GM23338 (cell line): ENCODE results near the gene NHERF1. TPM values are rescaled to one million over a fixed set of nuclear protein-coding genes. Genes with fewer than 3 reads are reported as not detected.

Source experiments
- ATAC-seq: fragments of 200-7000 bp; cut with Tn5 transposase; 3 replicates; pipeline ENCODE4 v1.9.1; 2020
- DNase-seq: peaks from one replicate; pipeline ENCODE4 v3.0.0-alpha.2; 2015; ENCODE audit warnings: low spot score
- H2AFZ ChIP-seq: fragments of 200-600 bp; sonication (generic); 2 replicates; pipeline ENCODE4 v1.8.0; 2016; ENCODE audit warnings: antibody characterized with exemption, mild to moderate bottlenecking, moderate library complexity
- H3F3A ChIP-seq: fragments of 200-600 bp; sonication (generic); replicated peaks from 2 replicates; pipeline ENCODE4 v1.8.0; 2017; ENCODE audit warnings: antibody characterized with exemption, mixed run types, low read depth
- H3K27ac ChIP-seq: fragments of 200-600 bp; sonication (generic); 2 replicates; pipeline ENCODE4 v1.6.1; 2016; ENCODE audit warnings: low read depth
- H3K27me3 ChIP-seq: fragments of 200-600 bp; sonication (generic); 2 replicates; pipeline ENCODE4 v1.8.0; 2016; ENCODE audit warnings: mild to moderate bottlenecking, mixed run types, moderate library complexity; ENCODE audit not compliant: insufficient read depth
- H3K36me3 ChIP-seq: fragments of 200-600 bp; sonication (generic); 2 replicates; pipeline ENCODE4 v1.8.0; 2016; ENCODE audit warnings: mild to moderate bottlenecking; ENCODE audit not compliant: insufficient read depth
- H3K4me1 ChIP-seq: fragments of 200-600 bp; sonication (generic); 2 replicates; pipeline ENCODE4 v1.8.0; 2016; ENCODE audit warnings: mild to moderate bottlenecking, moderate library complexity; ENCODE audit not compliant: insufficient read depth
- H3K4me2 ChIP-seq: fragments of 200-600 bp; sonication (generic); 2 replicates; pipeline ENCODE4 v1.7.1; 2017; ENCODE audit warnings: mixed run types
- H3K4me3 ChIP-seq: fragments of 200-600 bp; sonication (generic); 2 replicates; pipeline ENCODE4 v1.6.1; 2016; ENCODE audit warnings: mixed run types
- H3K79me2 ChIP-seq: fragments of 200-600 bp; sonication (generic); replicated peaks from 2 replicates; pipeline ENCODE4 v1.8.0; 2017; ENCODE audit warnings: mild to moderate bottlenecking; ENCODE audit not compliant: insufficient read depth
- H3K9me2 ChIP-seq: fragments of 200-600 bp; sonication (generic); 2 replicates; pipeline ENCODE4 v1.8.0; 2017; ENCODE audit not compliant: insufficient read depth
- H4K20me1 ChIP-seq: fragments of 200-600 bp; sonication (generic); replicated peaks from 2 replicates; pipeline ENCODE4 v1.8.0; 2017; ENCODE audit warnings: mild to moderate bottlenecking; ENCODE audit not compliant: insufficient read depth
- H3K27ac Mint-ChIP-seq: 2 replicates; pipeline ENCODE4 v1.8.0; 2020; ENCODE audit warnings: inconsistent platforms, mild to moderate bottlenecking, moderate library complexity, mixed read lengths
- H3K27me3 Mint-ChIP-seq: 3 replicates; pipeline ENCODE4 v1.8.0; 2022; ENCODE audit warnings: low read depth, mild to moderate bottlenecking, moderate library complexity, mixed read lengths, inconsistent platforms; ENCODE audit not compliant: insufficient read depth, poor library complexity
- H3K36me3 Mint-ChIP-seq: 3 replicates; pipeline ENCODE4 v1.8.0; 2021; ENCODE audit warnings: low read depth, mild to moderate bottlenecking, inconsistent platforms, moderate library complexity, mixed read lengths
- H3K4me1 Mint-ChIP-seq: 3 replicates; pipeline ENCODE4 v1.8.0; 2020; ENCODE audit warnings: mild to moderate bottlenecking, inconsistent platforms, mixed read lengths
- H3K4me3 Mint-ChIP-seq: 3 replicates; pipeline ENCODE4 v1.8.0; 2021; ENCODE audit warnings: moderate library complexity, mild to moderate bottlenecking, inconsistent platforms, mixed read lengths
- H3K9me3 Mint-ChIP-seq: 3 replicates; pipeline ENCODE4 v1.8.0; 2020; ENCODE audit warnings: moderate library complexity, mild to moderate bottlenecking, inconsistent platforms, mixed read lengths
- CREB1 ChIP-seq: fragments of 250-450 bp; sonication (Bioruptor Pico); IDR thresholded peaks from 2 replicates; pipeline ENCODE4 v1.5.0; 2020; ENCODE audit warnings: low read depth, mild to moderate bottlenecking, moderate library complexity
- EZH2 ChIP-seq: fragments of 200-600 bp; sonication (generic); IDR thresholded peaks from one replicate; pipeline ENCODE4 v1.8.0; 2017; ENCODE audit warnings: antibody characterized with exemption, mild to moderate bottlenecking, low read depth; ENCODE audit not compliant: unreplicated experiment
- EZH2phosphoT487 ChIP-seq: fragments of 200-600 bp; sonication (generic); IDR thresholded peaks from one replicate; pipeline ENCODE4 v1.8.1; 2018; ENCODE audit warnings: antibody characterized with exemption; ENCODE audit not compliant: unreplicated experiment
- JUNB ChIP-seq: IDR thresholded peaks from one replicate; pipeline ENCODE4 v1.6.1; 2016; ENCODE audit warnings: antibody characterized with exemption; ENCODE audit not compliant: unreplicated experiment
- NANOG ChIP-seq: IDR thresholded peaks from 2 replicates; pipeline ENCODE4 v1.6.1; 2016; ENCODE audit warnings: antibody characterized with exemption, borderline replicate concordance
- POLR2AphosphoS5 ChIP-seq: IDR thresholded peaks from 2 replicates; pipeline ENCODE4 v1.6.1; 2016; ENCODE audit warnings: antibody characterized with exemption, low read depth
- STAT1 ChIP-seq: IDR thresholded peaks from one replicate; pipeline ENCODE4 v1.6.1; 2016; ENCODE audit warnings: antibody characterized with exemption; ENCODE audit not compliant: unreplicated experiment
- ZNF114 ChIP-seq: fragments of 250-450 bp; sonication (Bioruptor Pico); IDR thresholded peaks from 2 replicates; pipeline ENCODE4 v1.5.0; 2020; ENCODE audit warnings: mild to moderate bottlenecking, moderate library complexity
- ZNF331 ChIP-seq: fragments of 250-450 bp; sonication (Bioruptor Pico); IDR thresholded peaks from 2 replicates; pipeline ENCODE4 v1.5.0; 2020; ENCODE audit warnings: low read depth, mild to moderate bottlenecking, moderate library complexity
- polyA plus RNA-seq: library from polyadenylated mRNA; unstranded; fragments of >200 nt; fragmentation: Nextera tagmentation; extraction: Ambion mirVana; gene quantifications from 2 replicates; pipeline ENCODE4 v1.2.1, GENCODE V29; 2016
- total RNA-seq: library from RNA; depleted of rRNA; stranded (reverse); fragments of >200 nt; shearing (Covaris generic); gene quantifications from 2 replicates; pipeline ENCODE4 v1.2.3, GENCODE V29; 2014
- TF ChIP-seq, protein P1 (sequence below): fragments of 250-450 bp; sonication (Bioruptor Pico); IDR thresholded peaks from 2 replicates; pipeline ENCODE4 v1.5.0; 2020; ENCODE audit warnings: mild to moderate bottlenecking, moderate library complexity
- TF ChIP-seq, protein P2 (sequence below): IDR thresholded peaks from one replicate; pipeline ENCODE4 v1.6.1; 2018; ENCODE audit warnings: antibody characterized with exemption; ENCODE audit not compliant: unreplicated experiment
- TF ChIP-seq, protein P3 (sequence below): IDR thresholded peaks from 2 replicates; pipeline ENCODE4 v1.6.1; 2016; ENCODE audit warnings: antibody characterized with exemption
- TF ChIP-seq, protein P4 (sequence below), 2 experiments: fragments of 200-600 bp in 1 of 2; sonication (generic) in 1 of 2; conservative IDR thresholded peaks; 2 replicates each; pipeline versions ENCODE4 v1.5.1 to v1.6.1; 2016 to 2017; ENCODE audit warnings: antibody characterized with exemption in 2 of 2, low read depth in 2 of 2, mild to moderate bottlenecking in 2 of 2, moderate library complexity in 1 of 2

NHERF1 gene
- total and polyA plus RNA-seq, 2 experiments from 2014 or later: 48.8 to 100 TPM

DNA sequence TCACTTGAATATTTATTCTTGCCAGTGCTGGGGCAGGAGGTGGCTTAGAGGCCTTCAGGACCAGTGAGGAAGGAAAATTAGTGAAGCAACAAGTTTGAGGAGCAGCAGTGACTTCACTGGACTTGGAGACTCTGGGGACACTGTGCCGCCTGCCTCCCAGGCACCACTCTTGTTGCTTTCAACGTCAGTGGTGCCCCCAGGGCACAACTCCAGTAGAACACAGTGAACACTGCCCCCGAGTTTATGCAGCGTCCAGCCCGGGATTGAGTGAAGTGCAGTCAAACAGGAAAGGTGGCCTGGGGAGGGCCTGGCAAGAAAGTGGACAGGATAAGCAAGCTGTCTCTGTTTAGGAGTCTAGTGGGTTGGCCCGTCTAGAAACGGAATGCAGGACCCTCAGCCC is 52.1 kb downstream of the NHERF1 start:
- Mint-ChIP-seq H3K4me1 (no peaks in the 10 kb centered on the region), H3K27ac (no peak overlapping the region)

More for the DNA sequence above, 52.1 kb downstream of the NHERF1 start:
- Histone ChIP-seq H3K27me3 (no peaks in the 10 kb centered on the region), H3K79me2 (no peaks in the 10 kb centered on the region), H2AFZ (no peak overlapping the region), H3K4me3 (no peak overlapping the region), H3K9me2 (no peaks in the 10 kb centered on the region), H3K4me1 (no peaks in the 10 kb centered on the region), H3K4me2 (no peak overlapping the region), H3K27ac (no peak overlapping the region), H4K20me1 (peaks cover 12% of the 10 kb centered on the region), H3K36me3 (peaks cover 3% of the 10 kb centered on the region; the same call in 1 of the 2 replicates), H3F3A (no peaks in the 10 kb centered on the region)
- Mint-ChIP-seq H3K36me3 (peaks cover 32% of the 10 kb centered on the region), H3K27me3 (peaks cover 6% of the 10 kb centered on the region), H3K9me3 (no peaks in the 10 kb centered on the region), H3K4me3 (no peak overlapping the region)
- no peak for DNase-seq
- TF ChIP-seq, protein P1, sequence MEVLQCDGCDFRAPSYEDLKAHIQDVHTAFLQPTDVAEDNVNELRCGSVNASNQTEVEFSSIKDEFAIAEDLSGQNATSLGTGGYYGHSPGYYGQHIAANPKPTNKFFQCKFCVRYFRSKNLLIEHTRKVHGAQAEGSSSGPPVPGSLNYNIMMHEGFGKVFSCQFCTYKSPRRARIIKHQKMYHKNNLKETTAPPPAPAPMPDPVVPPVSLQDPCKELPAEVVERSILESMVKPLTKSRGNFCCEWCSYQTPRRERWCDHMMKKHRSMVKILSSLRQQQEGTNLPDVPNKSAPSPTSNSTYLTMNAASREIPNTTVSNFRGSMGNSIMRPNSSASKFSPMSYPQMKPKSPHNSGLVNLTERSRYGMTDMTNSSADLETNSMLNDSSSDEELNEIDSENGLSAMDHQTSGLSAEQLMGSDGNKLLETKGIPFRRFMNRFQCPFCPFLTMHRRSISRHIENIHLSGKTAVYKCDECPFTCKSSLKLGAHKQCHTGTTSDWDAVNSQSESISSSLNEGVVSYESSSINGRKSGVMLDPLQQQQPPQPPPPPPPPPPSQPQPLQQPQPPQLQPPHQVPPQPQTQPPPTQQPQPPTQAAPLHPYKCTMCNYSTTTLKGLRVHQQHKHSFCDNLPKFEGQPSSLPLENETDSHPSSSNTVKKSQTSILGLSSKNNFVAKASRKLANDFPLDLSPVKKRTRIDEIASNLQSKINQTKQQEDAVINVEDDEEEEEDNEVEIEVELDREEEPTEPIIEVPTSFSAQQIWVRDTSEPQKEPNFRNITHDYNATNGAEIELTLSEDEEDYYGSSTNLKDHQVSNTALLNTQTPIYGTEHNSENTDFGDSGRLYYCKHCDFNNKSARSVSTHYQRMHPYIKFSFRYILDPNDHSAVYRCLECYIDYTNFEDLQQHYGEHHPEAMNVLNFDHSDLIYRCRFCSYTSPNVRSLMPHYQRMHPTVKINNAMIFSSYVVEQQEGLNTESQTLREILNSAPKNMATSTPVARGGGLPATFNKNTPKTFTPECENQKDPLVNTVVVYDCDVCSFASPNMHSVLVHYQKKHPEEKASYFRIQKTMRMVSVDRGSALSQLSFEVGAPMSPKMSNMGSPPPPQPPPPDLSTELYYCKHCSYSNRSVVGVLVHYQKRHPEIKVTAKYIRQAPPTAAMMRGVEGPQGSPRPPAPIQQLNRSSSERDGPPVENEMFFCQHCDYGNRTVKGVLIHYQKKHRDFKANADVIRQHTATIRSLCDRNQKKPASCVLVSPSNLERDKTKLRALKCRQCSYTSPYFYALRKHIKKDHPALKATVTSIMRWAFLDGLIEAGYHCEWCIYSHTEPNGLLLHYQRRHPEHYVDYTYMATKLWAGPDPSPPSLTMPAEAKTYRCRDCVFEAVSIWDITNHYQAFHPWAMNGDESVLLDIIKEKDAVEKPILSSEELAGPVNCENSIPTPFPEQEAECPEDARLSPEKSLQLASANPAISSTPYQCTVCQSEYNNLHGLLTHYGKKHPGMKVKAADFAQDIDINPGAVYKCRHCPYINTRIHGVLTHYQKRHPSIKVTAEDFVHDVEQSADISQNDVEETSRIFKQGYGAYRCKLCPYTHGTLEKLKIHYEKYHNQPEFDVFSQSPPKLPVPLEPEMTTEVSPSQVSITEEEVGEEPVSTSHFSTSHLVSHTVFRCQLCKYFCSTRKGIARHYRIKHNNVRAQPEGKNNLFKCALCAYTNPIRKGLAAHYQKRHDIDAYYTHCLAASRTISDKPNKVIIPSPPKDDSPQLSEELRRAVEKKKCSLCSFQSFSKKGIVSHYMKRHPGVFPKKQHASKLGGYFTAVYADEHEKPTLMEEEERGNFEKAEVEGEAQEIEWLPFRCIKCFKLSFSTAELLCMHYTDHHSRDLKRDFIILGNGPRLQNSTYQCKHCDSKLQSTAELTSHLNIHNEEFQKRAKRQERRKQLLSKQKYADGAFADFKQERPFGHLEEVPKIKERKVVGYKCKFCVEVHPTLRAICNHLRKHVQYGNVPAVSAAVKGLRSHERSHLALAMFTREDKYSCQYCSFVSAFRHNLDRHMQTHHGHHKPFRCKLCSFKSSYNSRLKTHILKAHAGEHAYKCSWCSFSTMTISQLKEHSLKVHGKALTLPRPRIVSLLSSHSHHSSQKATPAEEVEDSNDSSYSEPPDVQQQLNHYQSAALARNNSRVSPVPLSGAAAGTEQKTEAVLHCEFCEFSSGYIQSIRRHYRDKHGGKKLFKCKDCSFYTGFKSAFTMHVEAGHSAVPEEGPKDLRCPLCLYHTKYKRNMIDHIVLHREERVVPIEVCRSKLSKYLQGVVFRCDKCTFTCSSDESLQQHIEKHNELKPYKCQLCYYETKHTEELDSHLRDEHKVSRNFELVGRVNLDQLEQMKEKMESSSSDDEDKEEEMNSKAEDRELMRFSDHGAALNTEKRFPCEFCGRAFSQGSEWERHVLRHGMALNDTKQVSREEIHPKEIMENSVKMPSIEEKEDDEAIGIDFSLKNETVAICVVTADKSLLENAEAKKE (CRISPR knock-in tag): no peak
- no peak for TF ChIP-seq JUNB
- no peak for TF ChIP-seq STAT1
- TF ChIP-seq NANOG: no peak
- TF ChIP-seq, protein P2, sequence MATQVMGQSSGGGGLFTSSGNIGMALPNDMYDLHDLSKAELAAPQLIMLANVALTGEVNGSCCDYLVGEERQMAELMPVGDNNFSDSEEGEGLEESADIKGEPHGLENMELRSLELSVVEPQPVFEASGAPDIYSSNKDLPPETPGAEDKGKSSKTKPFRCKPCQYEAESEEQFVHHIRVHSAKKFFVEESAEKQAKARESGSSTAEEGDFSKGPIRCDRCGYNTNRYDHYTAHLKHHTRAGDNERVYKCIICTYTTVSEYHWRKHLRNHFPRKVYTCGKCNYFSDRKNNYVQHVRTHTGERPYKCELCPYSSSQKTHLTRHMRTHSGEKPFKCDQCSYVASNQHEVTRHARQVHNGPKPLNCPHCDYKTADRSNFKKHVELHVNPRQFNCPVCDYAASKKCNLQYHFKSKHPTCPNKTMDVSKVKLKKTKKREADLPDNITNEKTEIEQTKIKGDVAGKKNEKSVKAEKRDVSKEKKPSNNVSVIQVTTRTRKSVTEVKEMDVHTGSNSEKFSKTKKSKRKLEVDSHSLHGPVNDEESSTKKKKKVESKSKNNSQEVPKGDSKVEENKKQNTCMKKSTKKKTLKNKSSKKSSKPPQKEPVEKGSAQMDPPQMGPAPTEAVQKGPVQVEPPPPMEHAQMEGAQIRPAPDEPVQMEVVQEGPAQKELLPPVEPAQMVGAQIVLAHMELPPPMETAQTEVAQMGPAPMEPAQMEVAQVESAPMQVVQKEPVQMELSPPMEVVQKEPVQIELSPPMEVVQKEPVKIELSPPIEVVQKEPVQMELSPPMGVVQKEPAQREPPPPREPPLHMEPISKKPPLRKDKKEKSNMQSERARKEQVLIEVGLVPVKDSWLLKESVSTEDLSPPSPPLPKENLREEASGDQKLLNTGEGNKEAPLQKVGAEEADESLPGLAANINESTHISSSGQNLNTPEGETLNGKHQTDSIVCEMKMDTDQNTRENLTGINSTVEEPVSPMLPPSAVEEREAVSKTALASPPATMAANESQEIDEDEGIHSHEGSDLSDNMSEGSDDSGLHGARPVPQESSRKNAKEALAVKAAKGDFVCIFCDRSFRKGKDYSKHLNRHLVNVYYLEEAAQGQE: no peak
- no peak for TF ChIP-seq POLR2AphosphoS5
- TF ChIP-seq CREB1 (CRISPR knock-in tag): no peak
- TF ChIP-seq EZH2: no peak
- no peak for TF ChIP-seq EZH2phosphoT487
- TF ChIP-seq, protein P3, sequence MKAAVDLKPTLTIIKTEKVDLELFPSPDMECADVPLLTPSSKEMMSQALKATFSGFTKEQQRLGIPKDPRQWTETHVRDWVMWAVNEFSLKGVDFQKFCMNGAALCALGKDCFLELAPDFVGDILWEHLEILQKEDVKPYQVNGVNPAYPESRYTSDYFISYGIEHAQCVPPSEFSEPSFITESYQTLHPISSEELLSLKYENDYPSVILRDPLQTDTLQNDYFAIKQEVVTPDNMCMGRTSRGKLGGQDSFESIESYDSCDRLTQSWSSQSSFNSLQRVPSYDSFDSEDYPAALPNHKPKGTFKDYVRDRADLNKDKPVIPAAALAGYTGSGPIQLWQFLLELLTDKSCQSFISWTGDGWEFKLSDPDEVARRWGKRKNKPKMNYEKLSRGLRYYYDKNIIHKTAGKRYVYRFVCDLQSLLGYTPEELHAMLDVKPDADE: no peak
- TF ChIP-seq ZNF114 (CRISPR knock-in tag): no peak
- TF ChIP-seq ZNF331: no peak
- TF ChIP-seq, protein P4, sequence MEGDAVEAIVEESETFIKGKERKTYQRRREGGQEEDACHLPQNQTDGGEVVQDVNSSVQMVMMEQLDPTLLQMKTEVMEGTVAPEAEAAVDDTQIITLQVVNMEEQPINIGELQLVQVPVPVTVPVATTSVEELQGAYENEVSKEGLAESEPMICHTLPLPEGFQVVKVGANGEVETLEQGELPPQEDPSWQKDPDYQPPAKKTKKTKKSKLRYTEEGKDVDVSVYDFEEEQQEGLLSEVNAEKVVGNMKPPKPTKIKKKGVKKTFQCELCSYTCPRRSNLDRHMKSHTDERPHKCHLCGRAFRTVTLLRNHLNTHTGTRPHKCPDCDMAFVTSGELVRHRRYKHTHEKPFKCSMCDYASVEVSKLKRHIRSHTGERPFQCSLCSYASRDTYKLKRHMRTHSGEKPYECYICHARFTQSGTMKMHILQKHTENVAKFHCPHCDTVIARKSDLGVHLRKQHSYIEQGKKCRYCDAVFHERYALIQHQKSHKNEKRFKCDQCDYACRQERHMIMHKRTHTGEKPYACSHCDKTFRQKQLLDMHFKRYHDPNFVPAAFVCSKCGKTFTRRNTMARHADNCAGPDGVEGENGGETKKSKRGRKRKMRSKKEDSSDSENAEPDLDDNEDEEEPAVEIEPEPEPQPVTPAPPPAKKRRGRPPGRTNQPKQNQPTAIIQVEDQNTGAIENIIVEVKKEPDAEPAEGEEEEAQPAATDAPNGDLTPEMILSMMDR (conservative IDR thresholded peaks at IDR 0.05; ENCODE audit: low read depth in 2 of 2): no peak
- no peak for ATAC-seq
